Skeletal muscle tissue (tissue), 4 donors: Measurements from ENCODE around the gene MAGEA2B. TPM values are rescaled to one million over a fixed set of nuclear protein-coding genes. Genes with fewer than 3 reads are reported as not detected.
"Not testable (repeated sequence)": the region's sequence is repeated elsewhere in the genome, so short reads cannot be mapped to it uniquely, and the experiment has no call there.

ENCODE experiments used
- H3K27ac ChIP-seq: one replicate; pipeline ENCODE4 v1.7.0; 2013; ENCODE audit warnings: mild to moderate bottlenecking, low read depth, low read length, inconsistent platforms
- H3K27me3 ChIP-seq, 3 donors: one replicate each; pipeline ENCODE4 v1.7.0; 2013; ENCODE audit warnings: low read length in 3 of 3; ENCODE audit not compliant: control insufficient read depth in 3 of 3, insufficient read depth in 3 of 3
- H3K36me3 ChIP-seq, 3 donors: one replicate each; pipeline ENCODE4 v1.7.0; 2013; ENCODE audit warnings: low read length in 3 of 3; ENCODE audit not compliant: control insufficient read depth in 3 of 3, insufficient read depth in 3 of 3
- H3K4me1 ChIP-seq, 3 donors: one replicate each; pipeline ENCODE4 v1.7.0; 2013; ENCODE audit warnings: low read length in 3 of 3, mild to moderate bottlenecking in 3 of 3; ENCODE audit not compliant: control insufficient read depth in 3 of 3, insufficient read depth in 3 of 3
- H3K4me3 ChIP-seq, 3 donors: one replicate each; pipeline ENCODE4 v1.7.0; 2013; ENCODE audit warnings: low read length in 3 of 3
- H3K9ac ChIP-seq, 3 donors: one replicate each; pipeline ENCODE4 v1.7.0; 2013; ENCODE audit warnings: low read length in 3 of 3, mild to moderate bottlenecking in 3 of 3, moderate library complexity in 2 of 3, low read depth in 1 of 3
- H3K9me3 ChIP-seq, 3 donors: one replicate each; pipeline ENCODE4 v1.7.0; 2013; ENCODE audit warnings: low read length in 3 of 3; ENCODE audit not compliant: control insufficient read depth in 3 of 3
- total RNA-seq: library from RNA; depleted of rRNA; stranded (reverse); fragments of >200 nt; gene quantifications from one replicate; pipeline ENCODE4 v1.2.3, GENCODE V29; 2014
- donor health status: Osteomylitis.

The MAGEA2B gene
- total RNA-seq, 1 donor from 2014 or later, result not detected

DNA sequence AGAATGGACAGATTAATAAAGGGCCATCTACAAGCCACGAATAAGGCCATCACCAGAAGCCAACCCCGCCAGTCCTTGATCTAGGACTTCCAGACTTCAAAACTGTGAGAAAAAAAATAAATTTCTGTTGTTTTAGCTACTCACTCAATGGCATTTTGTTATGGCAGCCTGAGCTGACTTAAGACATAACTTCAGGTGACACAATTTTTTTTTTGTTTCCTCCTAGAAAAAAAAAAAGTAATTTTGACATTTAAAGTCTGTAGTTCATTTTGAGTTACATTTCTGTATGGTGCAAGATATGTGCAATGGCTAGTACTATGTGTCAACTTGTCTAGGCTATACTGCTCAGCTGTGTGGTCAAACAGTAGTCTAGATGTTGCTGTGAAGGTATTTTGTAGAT is 44.5 kb downstream of the MAGEA2B start, which contains the start of gene CSAG3:
CSAG3 (plus strand) TSS at position 301 of the 400 bp plus-strand sequence.
- not testable (repeated sequence) for H3K9ac ChIP-seq, H3K9me3 ChIP-seq, H3K27me3 ChIP-seq, H3K36me3 ChIP-seq, H3K4me3 ChIP-seq, H3K27ac ChIP-seq, H3K4me1 ChIP-seq

DNA sequence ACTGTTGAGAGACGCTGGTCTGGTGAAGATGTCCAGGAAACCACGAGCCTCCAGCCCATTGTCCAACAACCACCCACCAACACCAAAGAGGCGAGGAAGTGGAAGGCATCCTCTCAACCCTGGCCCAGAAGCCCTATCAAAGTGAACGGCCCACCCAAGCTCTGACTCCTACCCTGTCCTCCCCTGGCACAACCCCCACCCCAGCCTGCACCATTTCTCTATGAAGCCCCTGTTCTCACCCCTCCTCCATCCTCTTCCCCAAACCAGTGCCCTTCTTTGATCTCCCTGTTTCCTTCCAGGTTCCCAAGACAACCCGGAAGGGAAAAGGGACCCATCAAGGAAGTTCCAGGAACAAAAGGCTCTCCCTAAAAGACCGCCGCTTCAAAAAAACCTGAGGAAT is 45.1 kb downstream of the MAGEA2B start:
- H3K4me3 ChIP-seq, H3K36me3 ChIP-seq, H3K27ac ChIP-seq, H3K4me1 ChIP-seq, H3K9ac ChIP-seq, H3K9me3 ChIP-seq, H3K27me3 ChIP-seq: not testable (repeated sequence)

DNA sequence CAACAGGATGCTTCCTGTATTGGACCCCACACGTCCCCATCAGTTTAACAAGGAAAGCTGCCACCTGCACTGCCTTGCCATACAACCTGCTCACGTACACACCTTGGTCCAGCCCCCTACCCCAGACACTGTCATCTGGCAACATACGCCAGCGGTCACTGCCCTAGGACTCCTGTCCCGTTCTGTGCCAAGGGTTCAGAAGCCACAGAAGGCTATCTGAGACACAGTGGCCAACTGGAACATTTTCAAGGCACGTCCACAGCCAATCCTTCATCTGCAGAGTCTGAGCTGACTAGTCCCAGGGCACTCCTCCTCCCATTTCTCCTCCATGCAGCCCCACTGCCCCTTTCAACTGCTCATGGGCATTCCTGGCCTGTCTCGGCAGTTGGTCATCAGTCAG is 47.2 kb downstream of the MAGEA2B start:
- not testable (repeated sequence) for H3K4me1 ChIP-seq, H3K9ac ChIP-seq, H3K36me3 ChIP-seq, H3K9me3 ChIP-seq, H3K27me3 ChIP-seq, H3K27ac ChIP-seq, H3K4me3 ChIP-seq

DNA sequence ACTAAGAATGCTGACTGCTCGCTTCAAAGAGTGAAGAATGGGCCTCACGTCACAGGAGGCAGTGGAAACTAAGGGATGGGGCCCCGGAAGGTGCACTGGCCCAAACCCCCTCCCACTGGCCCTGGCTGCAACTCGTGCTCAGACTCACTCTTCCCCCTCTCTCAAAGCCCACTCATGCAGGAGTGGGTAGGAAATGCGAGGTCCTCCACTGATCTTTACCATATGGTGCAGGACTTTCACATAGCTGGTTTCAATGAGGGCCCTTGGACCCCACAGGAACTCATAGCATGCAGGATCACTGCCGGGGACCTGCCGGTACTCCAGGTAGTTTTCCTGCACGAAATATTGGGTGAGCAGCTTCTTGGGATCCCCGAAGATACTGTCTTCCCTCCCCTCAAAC is 52.1 kb downstream of the MAGEA2B start:
- not testable (repeated sequence) for H3K27ac ChIP-seq, H3K9ac ChIP-seq, H3K27me3 ChIP-seq, H3K36me3 ChIP-seq, H3K9me3 ChIP-seq, H3K4me3 ChIP-seq, H3K4me1 ChIP-seq

Other genes starting within 250 kb of the MAGEA2B start
- gene GABRQ, start 76.7 kb upstream of the MAGEA2B start, total RNA-seq, result 0.52 TPM
- not detected for gene MAGEA3, start 15.8 kb upstream of the MAGEA2B start, total RNA-seq
- gene CSAG2, start 5.4 kb upstream of the MAGEA2B start, total RNA-seq, result not detected
- gene CSAG1, start 19.1 kb downstream of the MAGEA2B start, total RNA-seq, result not detected
- gene MAGEA12, start 19.1 kb downstream of the MAGEA2B start, total RNA-seq, result not detected
- not detected for gene MAGEA2, start 39.2 kb downstream of the MAGEA2B start, total RNA-seq
- gene CSAG3, start 44.6 kb downstream of the MAGEA2B start, total RNA-seq, result not detected
- not detected for gene MAGEA6, start 55.1 kb downstream of the MAGEA2B start, total RNA-seq
- gene CETN2, start 116.1 kb downstream of the MAGEA2B start, total RNA-seq, result 22.4 TPM
- 10.4 TPM for gene NSDHL, start 116.4 kb downstream of the MAGEA2B start, total RNA-seq
- gene ZNF185, start 183.4 kb downstream of the MAGEA2B start, total RNA-seq, result 6.8 TPM